ENCODE results near the gene PIK3C2G. TPM values are rescaled to one million over a fixed set of nuclear protein-coding genes. Genes with fewer than 3 reads are reported as not detected.

PIK3C2G gene
- total RNA-seq, 1 donor from 2014 or later = not detected

- Histone ChIP-seq H3K27ac (no peak overlapping the region), H3K36me3 (no peaks in the 10 kb centered on the region), H3K4me1 (no peaks in the 10 kb centered on the region), H3K27me3 (no peaks in the 10 kb centered on the region), H3K4me3 (no peak overlapping the region), H3K9me3 (peaks cover 0 to 14% of the 10 kb centered on the region in 2 donors)
- no peak for DNase-seq (ENCODE audit: low spot score in 2 of 2)
- intact Hi-C loops (cut with DNase I) = no loop called here
- TF ChIP-seq, protein P1, sequence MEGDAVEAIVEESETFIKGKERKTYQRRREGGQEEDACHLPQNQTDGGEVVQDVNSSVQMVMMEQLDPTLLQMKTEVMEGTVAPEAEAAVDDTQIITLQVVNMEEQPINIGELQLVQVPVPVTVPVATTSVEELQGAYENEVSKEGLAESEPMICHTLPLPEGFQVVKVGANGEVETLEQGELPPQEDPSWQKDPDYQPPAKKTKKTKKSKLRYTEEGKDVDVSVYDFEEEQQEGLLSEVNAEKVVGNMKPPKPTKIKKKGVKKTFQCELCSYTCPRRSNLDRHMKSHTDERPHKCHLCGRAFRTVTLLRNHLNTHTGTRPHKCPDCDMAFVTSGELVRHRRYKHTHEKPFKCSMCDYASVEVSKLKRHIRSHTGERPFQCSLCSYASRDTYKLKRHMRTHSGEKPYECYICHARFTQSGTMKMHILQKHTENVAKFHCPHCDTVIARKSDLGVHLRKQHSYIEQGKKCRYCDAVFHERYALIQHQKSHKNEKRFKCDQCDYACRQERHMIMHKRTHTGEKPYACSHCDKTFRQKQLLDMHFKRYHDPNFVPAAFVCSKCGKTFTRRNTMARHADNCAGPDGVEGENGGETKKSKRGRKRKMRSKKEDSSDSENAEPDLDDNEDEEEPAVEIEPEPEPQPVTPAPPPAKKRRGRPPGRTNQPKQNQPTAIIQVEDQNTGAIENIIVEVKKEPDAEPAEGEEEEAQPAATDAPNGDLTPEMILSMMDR (IDR thresholded peaks at IDR 0.05) = no peak
These were observed 43.3 kb downstream of the PIK3C2G start for GRCh38 chr12:18304609-18305008.

DNA sequence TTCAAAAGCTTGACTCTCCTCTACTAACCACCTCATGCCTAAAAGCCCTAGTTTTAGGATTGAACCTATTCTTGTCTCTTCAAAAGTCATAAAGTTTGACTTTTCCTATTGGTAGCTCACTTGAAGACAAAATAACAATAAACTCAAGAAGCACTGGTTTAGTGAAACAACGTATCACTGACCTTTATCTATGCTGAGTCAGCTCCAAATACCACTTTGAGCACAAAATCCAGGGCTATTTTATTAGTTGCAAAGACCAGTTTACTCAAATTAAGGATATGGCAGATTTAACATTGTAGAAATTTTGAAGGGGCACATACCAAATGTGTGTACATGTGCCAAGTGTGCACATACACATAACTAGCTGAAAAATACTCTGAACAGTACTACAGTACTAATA, 45.0 kb downstream of the PIK3C2G start:
- TF ChIP-seq, protein P1 (IDR thresholded peaks at IDR 0.05) = no peak
- no peak for DNase-seq (ENCODE audit: low spot score in 2 of 2)
- Histone ChIP-seq H3K4me3 (no peak overlapping the region), H3K4me1 (no peaks in the 10 kb centered on the region), H3K9me3 (peaks cover 0 to 6% of the 10 kb centered on the region in 2 donors), H3K36me3 (no peaks in the 10 kb centered on the region), H3K27ac (no peak overlapping the region), H3K27me3 (no peaks in the 10 kb centered on the region)
- intact Hi-C loops (cut with DNase I) = no loop called here

DNA sequence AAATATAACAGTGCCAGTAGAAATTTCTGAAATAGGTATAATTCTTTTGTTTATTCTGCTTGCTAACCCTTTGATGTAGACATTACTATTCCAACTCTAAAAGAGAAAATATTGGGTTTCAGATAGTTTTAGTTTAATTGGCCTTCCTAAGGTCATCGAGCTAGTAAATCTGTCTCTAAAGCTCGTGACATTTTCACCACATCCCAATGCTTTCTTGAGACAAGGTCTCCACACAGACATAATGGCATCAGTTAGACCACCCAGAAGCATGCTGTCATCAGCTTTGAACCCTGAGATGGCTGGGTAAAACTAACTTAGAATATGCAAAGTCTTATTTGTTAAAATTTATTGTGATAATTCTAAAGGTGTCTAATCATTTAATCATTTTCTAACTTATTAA, 52.0 kb downstream of the PIK3C2G start:
- no peak for DNase-seq (ENCODE audit: low spot score in 2 of 2)
- Histone ChIP-seq H3K27me3 (no peaks in the 10 kb centered on the region), H3K4me3 (no peak overlapping the region), H3K27ac (no peak overlapping the region), H3K36me3 (no peaks in the 10 kb centered on the region), H3K9me3 (no peaks in the 10 kb centered on the region), H3K4me1 (no peaks in the 10 kb centered on the region)
- intact Hi-C loops (cut with DNase I) = no loop called here
- TF ChIP-seq, protein P1 (IDR thresholded peaks at IDR 0.05) = no peak

GRCh38 chr12:18320036-18320617, 58.8 kb downstream of the PIK3C2G start:
- intact Hi-C loops (cut with DNase I) = no loop called here
- no peaks in the 10 kb centered on the region for H3K9me3 ChIP-seq
- H3K27me3 ChIP-seq = no peaks in the 10 kb centered on the region
- no peaks in the 10 kb centered on the region for H3K4me1 ChIP-seq
- DNase-seq (ENCODE audit: low spot score in 2 of 2) = no peak
- H3K4me3 ChIP-seq = no peak overlapping the region
- H3K36me3 ChIP-seq = no peaks in the 10 kb centered on the region
- TF ChIP-seq, protein P1 (IDR thresholded peaks at IDR 0.05) = peak in 1 of 3 experiments; percentile 19
- no peak overlapping the region for H3K27ac ChIP-seq

DNA sequence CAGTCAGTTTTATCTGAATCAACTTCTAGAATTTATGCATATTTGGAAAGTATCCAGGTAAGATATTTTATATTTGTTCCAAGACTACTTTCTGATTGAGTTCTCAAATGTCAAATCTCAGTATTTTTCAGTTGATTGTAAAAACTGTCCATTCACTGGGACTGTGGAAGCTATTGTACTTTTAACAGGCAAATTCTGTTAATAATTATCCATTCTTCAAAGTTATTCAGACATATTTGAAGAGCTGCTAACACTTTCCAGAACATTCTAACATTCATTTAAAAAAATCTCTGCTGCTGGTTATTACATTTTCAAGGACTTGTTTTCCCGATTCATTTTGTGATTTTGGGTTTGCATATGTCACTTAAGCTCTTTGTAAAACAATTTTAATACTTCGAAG, 59.7 kb downstream of the PIK3C2G start:
- no peak for DNase-seq (ENCODE audit: low spot score in 2 of 2)
- intact Hi-C loops (cut with DNase I) = no loop called here
- TF ChIP-seq, protein P1 (IDR thresholded peaks at IDR 0.05) = no peak

DNA sequence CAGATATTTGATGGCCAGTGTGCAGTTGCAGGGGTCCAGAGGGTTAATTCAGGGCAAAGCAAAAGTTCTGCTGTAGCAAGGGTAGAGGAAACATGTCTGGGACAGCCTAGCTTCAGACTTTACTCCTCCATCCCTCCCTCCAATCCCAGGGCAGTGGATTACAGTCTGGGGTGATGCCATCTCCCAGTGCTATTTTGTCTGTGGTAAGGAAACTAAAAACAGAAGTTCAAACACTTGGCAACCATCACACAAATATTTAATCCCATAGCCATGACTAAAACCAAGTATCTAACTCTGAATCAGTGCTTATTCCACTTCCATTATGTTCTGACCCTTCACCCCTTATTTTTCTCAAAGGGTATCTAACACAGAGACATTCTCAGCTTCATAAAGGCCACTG, 61.8 kb downstream of the PIK3C2G start:
- intact Hi-C loops (cut with DNase I) = no loop called here
- H3K27me3 ChIP-seq = no peaks in the 10 kb centered on the region
- H3K4me3 ChIP-seq = no peak overlapping the region
- DNase-seq (ENCODE audit: low spot score in 2 of 2) = no peak
- no peaks in the 10 kb centered on the region for H3K36me3 ChIP-seq
- TF ChIP-seq, protein P1 (IDR thresholded peaks at IDR 0.05) = no peak
- no peaks in the 10 kb centered on the region for H3K9me3 ChIP-seq
- H3K4me1 ChIP-seq = no peaks in the 10 kb centered on the region
- no peak overlapping the region for H3K27ac ChIP-seq

More for the DNA sequence above, 59.7 kb downstream of the PIK3C2G start:
- Histone ChIP-seq H3K27me3 (no peaks in the 10 kb centered on the region), H3K4me3 (no peak overlapping the region), H3K4me1 (no peaks in the 10 kb centered on the region), H3K9me3 (no peaks in the 10 kb centered on the region), H3K36me3 (no peaks in the 10 kb centered on the region), H3K27ac (no peak overlapping the region)
